GM23338 (cell line): ENCODE results near the gene PSMD5. TPM values are rescaled to one million over a fixed set of nuclear protein-coding genes. Genes with fewer than 3 reads are reported as not detected.

Experiments
- ATAC-seq: fragments of 200-7000 bp; cut with Tn5 transposase; 3 replicates; pipeline ENCODE4 v1.9.1; 2020
- DNase-seq: peaks from one replicate; pipeline ENCODE4 v3.0.0-alpha.2; 2015; ENCODE audit warnings: low spot score
- H2AFZ ChIP-seq: fragments of 200-600 bp; sonication (generic); 2 replicates; pipeline ENCODE4 v1.8.0; 2016; ENCODE audit warnings: antibody characterized with exemption, mild to moderate bottlenecking, moderate library complexity
- H3F3A ChIP-seq: fragments of 200-600 bp; sonication (generic); replicated peaks from 2 replicates; pipeline ENCODE4 v1.8.0; 2017; ENCODE audit warnings: antibody characterized with exemption, mixed run types, low read depth
- H3K27ac ChIP-seq: fragments of 200-600 bp; sonication (generic); 2 replicates; pipeline ENCODE4 v1.6.1; 2016; ENCODE audit warnings: low read depth
- H3K27me3 ChIP-seq: fragments of 200-600 bp; sonication (generic); 2 replicates; pipeline ENCODE4 v1.8.0; 2016; ENCODE audit warnings: mild to moderate bottlenecking, mixed run types, moderate library complexity; ENCODE audit not compliant: insufficient read depth
- H3K36me3 ChIP-seq: fragments of 200-600 bp; sonication (generic); 2 replicates; pipeline ENCODE4 v1.8.0; 2016; ENCODE audit warnings: mild to moderate bottlenecking; ENCODE audit not compliant: insufficient read depth
- H3K4me1 ChIP-seq: fragments of 200-600 bp; sonication (generic); 2 replicates; pipeline ENCODE4 v1.8.0; 2016; ENCODE audit warnings: mild to moderate bottlenecking, moderate library complexity; ENCODE audit not compliant: insufficient read depth
- H3K4me2 ChIP-seq: fragments of 200-600 bp; sonication (generic); 2 replicates; pipeline ENCODE4 v1.7.1; 2017; ENCODE audit warnings: mixed run types
- H3K4me3 ChIP-seq: fragments of 200-600 bp; sonication (generic); 2 replicates; pipeline ENCODE4 v1.6.1; 2016; ENCODE audit warnings: mixed run types
- H3K79me2 ChIP-seq: fragments of 200-600 bp; sonication (generic); replicated peaks from 2 replicates; pipeline ENCODE4 v1.8.0; 2017; ENCODE audit warnings: mild to moderate bottlenecking; ENCODE audit not compliant: insufficient read depth
- H3K9me2 ChIP-seq: fragments of 200-600 bp; sonication (generic); 2 replicates; pipeline ENCODE4 v1.8.0; 2017; ENCODE audit not compliant: insufficient read depth
- H4K20me1 ChIP-seq: fragments of 200-600 bp; sonication (generic); replicated peaks from 2 replicates; pipeline ENCODE4 v1.8.0; 2017; ENCODE audit warnings: mild to moderate bottlenecking; ENCODE audit not compliant: insufficient read depth
- H3K27ac Mint-ChIP-seq: 2 replicates; pipeline ENCODE4 v1.8.0; 2020; ENCODE audit warnings: inconsistent platforms, mild to moderate bottlenecking, moderate library complexity, mixed read lengths
- H3K27me3 Mint-ChIP-seq: 3 replicates; pipeline ENCODE4 v1.8.0; 2022; ENCODE audit warnings: low read depth, mild to moderate bottlenecking, moderate library complexity, mixed read lengths, inconsistent platforms; ENCODE audit not compliant: insufficient read depth, poor library complexity
- H3K36me3 Mint-ChIP-seq: 3 replicates; pipeline ENCODE4 v1.8.0; 2021; ENCODE audit warnings: low read depth, mild to moderate bottlenecking, inconsistent platforms, moderate library complexity, mixed read lengths
- H3K4me1 Mint-ChIP-seq: 3 replicates; pipeline ENCODE4 v1.8.0; 2020; ENCODE audit warnings: mild to moderate bottlenecking, inconsistent platforms, mixed read lengths
- H3K4me3 Mint-ChIP-seq: 3 replicates; pipeline ENCODE4 v1.8.0; 2021; ENCODE audit warnings: moderate library complexity, mild to moderate bottlenecking, inconsistent platforms, mixed read lengths
- H3K9me3 Mint-ChIP-seq: 3 replicates; pipeline ENCODE4 v1.8.0; 2020; ENCODE audit warnings: moderate library complexity, mild to moderate bottlenecking, inconsistent platforms, mixed read lengths
- CREB1 ChIP-seq: fragments of 250-450 bp; sonication (Bioruptor Pico); IDR thresholded peaks from 2 replicates; pipeline ENCODE4 v1.5.0; 2020; ENCODE audit warnings: low read depth, mild to moderate bottlenecking, moderate library complexity
- CTCF ChIP-seq, 2 experiments: fragments of 200-600 bp in 1 of 2; sonication (generic) in 1 of 2; conservative IDR thresholded peaks; 2 replicates each; pipeline versions ENCODE4 v1.5.1 to v1.6.1; 2016 to 2017; ENCODE audit warnings: antibody characterized with exemption in 2 of 2, low read depth in 2 of 2, mild to moderate bottlenecking in 2 of 2, moderate library complexity in 1 of 2
- EZH2 ChIP-seq: fragments of 200-600 bp; sonication (generic); IDR thresholded peaks from one replicate; pipeline ENCODE4 v1.8.0; 2017; ENCODE audit warnings: antibody characterized with exemption, mild to moderate bottlenecking, low read depth; ENCODE audit not compliant: unreplicated experiment
- EZH2phosphoT487 ChIP-seq: fragments of 200-600 bp; sonication (generic); IDR thresholded peaks from one replicate; pipeline ENCODE4 v1.8.1; 2018; ENCODE audit warnings: antibody characterized with exemption; ENCODE audit not compliant: unreplicated experiment
- JUNB ChIP-seq: IDR thresholded peaks from one replicate; pipeline ENCODE4 v1.6.1; 2016; ENCODE audit warnings: antibody characterized with exemption; ENCODE audit not compliant: unreplicated experiment
- NANOG ChIP-seq: IDR thresholded peaks from 2 replicates; pipeline ENCODE4 v1.6.1; 2016; ENCODE audit warnings: antibody characterized with exemption, borderline replicate concordance
- POLR2AphosphoS5 ChIP-seq: IDR thresholded peaks from 2 replicates; pipeline ENCODE4 v1.6.1; 2016; ENCODE audit warnings: antibody characterized with exemption, low read depth
- REST ChIP-seq: IDR thresholded peaks from one replicate; pipeline ENCODE4 v1.6.1; 2018; ENCODE audit warnings: antibody characterized with exemption; ENCODE audit not compliant: unreplicated experiment
- STAT1 ChIP-seq: IDR thresholded peaks from one replicate; pipeline ENCODE4 v1.6.1; 2016; ENCODE audit warnings: antibody characterized with exemption; ENCODE audit not compliant: unreplicated experiment
- ZNF114 ChIP-seq: fragments of 250-450 bp; sonication (Bioruptor Pico); IDR thresholded peaks from 2 replicates; pipeline ENCODE4 v1.5.0; 2020; ENCODE audit warnings: mild to moderate bottlenecking, moderate library complexity
- ZNF331 ChIP-seq: fragments of 250-450 bp; sonication (Bioruptor Pico); IDR thresholded peaks from 2 replicates; pipeline ENCODE4 v1.5.0; 2020; ENCODE audit warnings: low read depth, mild to moderate bottlenecking, moderate library complexity
- polyA plus RNA-seq: library from polyadenylated mRNA; unstranded; fragments of >200 nt; fragmentation: Nextera tagmentation; extraction: Ambion mirVana; gene quantifications from 2 replicates; pipeline ENCODE4 v1.2.1, GENCODE V29; 2016
- total RNA-seq: library from RNA; depleted of rRNA; stranded (reverse); fragments of >200 nt; shearing (Covaris generic); gene quantifications from 2 replicates; pipeline ENCODE4 v1.2.3, GENCODE V29; 2014
- TF ChIP-seq, protein P1 (sequence below): IDR thresholded peaks from 2 replicates; pipeline ENCODE4 v1.6.1; 2016; ENCODE audit warnings: antibody characterized with exemption
- TF ChIP-seq, protein P2 (sequence below): fragments of 250-450 bp; sonication (Bioruptor Pico); IDR thresholded peaks from 2 replicates; pipeline ENCODE4 v1.5.0; 2020; ENCODE audit warnings: mild to moderate bottlenecking, moderate library complexity

Gene PSMD5
- total and polyA plus RNA-seq, 2 experiments from 2014 or later, result 23.9 to 40.5 TPM

- Mint-ChIP-seq H3K27ac (no peak overlapping the region), H3K4me1 (no peaks in the 10 kb centered on the region), H3K27me3 (no peaks in the 10 kb centered on the region), H3K4me3 (no peak overlapping the region), H3K36me3 (peaks cover 39% of the 10 kb centered on the region), H3K9me3 (no peaks in the 10 kb centered on the region)
- no peak overlapping the region for H3K4me2 ChIP-seq
- no peak for DNase-seq
- no peaks in the 10 kb centered on the region; the same call in 1 of the 2 replicates for H3F3A ChIP-seq
- H3K79me2 ChIP-seq, result peaks cover 96% of the 10 kb centered on the region
- ATAC-seq, result no peak
- no peaks in the 10 kb centered on the region for H3K4me1 ChIP-seq
- H3K36me3 ChIP-seq, result peaks cover 14% of the 10 kb centered on the region; the same call in 1 of the 2 replicates
- no peak overlapping the region for H3K27ac ChIP-seq
- no peak overlapping the region for H3K4me3 ChIP-seq
- H3K9me2 ChIP-seq, result no peaks in the 10 kb centered on the region
- no peak overlapping the region for H2AFZ ChIP-seq
- H4K20me1 ChIP-seq, result peaks cover 26% of the 10 kb centered on the region
- H3K27me3 ChIP-seq, result no peaks in the 10 kb centered on the region
- TF ChIP-seq EZH2phosphoT487 (no peak), NANOG (no peak), POLR2AphosphoS5 (no peak), CREB1 (CRISPR knock-in tag) (no peak), EZH2 (no peak), ZNF331 (CRISPR knock-in tag) (no peak), REST (no peak), ZNF114 (CRISPR knock-in tag) (no peak), CTCF (conservative IDR thresholded peaks at IDR 0.05; ENCODE audit: low read depth in 2 of 2) (no peak), JUNB (no peak), STAT1 (no peak)
- TF ChIP-seq, protein P1, sequence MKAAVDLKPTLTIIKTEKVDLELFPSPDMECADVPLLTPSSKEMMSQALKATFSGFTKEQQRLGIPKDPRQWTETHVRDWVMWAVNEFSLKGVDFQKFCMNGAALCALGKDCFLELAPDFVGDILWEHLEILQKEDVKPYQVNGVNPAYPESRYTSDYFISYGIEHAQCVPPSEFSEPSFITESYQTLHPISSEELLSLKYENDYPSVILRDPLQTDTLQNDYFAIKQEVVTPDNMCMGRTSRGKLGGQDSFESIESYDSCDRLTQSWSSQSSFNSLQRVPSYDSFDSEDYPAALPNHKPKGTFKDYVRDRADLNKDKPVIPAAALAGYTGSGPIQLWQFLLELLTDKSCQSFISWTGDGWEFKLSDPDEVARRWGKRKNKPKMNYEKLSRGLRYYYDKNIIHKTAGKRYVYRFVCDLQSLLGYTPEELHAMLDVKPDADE, result no peak
- TF ChIP-seq, protein P2, sequence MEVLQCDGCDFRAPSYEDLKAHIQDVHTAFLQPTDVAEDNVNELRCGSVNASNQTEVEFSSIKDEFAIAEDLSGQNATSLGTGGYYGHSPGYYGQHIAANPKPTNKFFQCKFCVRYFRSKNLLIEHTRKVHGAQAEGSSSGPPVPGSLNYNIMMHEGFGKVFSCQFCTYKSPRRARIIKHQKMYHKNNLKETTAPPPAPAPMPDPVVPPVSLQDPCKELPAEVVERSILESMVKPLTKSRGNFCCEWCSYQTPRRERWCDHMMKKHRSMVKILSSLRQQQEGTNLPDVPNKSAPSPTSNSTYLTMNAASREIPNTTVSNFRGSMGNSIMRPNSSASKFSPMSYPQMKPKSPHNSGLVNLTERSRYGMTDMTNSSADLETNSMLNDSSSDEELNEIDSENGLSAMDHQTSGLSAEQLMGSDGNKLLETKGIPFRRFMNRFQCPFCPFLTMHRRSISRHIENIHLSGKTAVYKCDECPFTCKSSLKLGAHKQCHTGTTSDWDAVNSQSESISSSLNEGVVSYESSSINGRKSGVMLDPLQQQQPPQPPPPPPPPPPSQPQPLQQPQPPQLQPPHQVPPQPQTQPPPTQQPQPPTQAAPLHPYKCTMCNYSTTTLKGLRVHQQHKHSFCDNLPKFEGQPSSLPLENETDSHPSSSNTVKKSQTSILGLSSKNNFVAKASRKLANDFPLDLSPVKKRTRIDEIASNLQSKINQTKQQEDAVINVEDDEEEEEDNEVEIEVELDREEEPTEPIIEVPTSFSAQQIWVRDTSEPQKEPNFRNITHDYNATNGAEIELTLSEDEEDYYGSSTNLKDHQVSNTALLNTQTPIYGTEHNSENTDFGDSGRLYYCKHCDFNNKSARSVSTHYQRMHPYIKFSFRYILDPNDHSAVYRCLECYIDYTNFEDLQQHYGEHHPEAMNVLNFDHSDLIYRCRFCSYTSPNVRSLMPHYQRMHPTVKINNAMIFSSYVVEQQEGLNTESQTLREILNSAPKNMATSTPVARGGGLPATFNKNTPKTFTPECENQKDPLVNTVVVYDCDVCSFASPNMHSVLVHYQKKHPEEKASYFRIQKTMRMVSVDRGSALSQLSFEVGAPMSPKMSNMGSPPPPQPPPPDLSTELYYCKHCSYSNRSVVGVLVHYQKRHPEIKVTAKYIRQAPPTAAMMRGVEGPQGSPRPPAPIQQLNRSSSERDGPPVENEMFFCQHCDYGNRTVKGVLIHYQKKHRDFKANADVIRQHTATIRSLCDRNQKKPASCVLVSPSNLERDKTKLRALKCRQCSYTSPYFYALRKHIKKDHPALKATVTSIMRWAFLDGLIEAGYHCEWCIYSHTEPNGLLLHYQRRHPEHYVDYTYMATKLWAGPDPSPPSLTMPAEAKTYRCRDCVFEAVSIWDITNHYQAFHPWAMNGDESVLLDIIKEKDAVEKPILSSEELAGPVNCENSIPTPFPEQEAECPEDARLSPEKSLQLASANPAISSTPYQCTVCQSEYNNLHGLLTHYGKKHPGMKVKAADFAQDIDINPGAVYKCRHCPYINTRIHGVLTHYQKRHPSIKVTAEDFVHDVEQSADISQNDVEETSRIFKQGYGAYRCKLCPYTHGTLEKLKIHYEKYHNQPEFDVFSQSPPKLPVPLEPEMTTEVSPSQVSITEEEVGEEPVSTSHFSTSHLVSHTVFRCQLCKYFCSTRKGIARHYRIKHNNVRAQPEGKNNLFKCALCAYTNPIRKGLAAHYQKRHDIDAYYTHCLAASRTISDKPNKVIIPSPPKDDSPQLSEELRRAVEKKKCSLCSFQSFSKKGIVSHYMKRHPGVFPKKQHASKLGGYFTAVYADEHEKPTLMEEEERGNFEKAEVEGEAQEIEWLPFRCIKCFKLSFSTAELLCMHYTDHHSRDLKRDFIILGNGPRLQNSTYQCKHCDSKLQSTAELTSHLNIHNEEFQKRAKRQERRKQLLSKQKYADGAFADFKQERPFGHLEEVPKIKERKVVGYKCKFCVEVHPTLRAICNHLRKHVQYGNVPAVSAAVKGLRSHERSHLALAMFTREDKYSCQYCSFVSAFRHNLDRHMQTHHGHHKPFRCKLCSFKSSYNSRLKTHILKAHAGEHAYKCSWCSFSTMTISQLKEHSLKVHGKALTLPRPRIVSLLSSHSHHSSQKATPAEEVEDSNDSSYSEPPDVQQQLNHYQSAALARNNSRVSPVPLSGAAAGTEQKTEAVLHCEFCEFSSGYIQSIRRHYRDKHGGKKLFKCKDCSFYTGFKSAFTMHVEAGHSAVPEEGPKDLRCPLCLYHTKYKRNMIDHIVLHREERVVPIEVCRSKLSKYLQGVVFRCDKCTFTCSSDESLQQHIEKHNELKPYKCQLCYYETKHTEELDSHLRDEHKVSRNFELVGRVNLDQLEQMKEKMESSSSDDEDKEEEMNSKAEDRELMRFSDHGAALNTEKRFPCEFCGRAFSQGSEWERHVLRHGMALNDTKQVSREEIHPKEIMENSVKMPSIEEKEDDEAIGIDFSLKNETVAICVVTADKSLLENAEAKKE (CRISPR knock-in tag), result no peak
These were observed 59.1 kb downstream of the PSMD5 start for GRCh38 chr9:120783602-120784047.
